ENCODE data around the gene EIF2B4. TPM values are rescaled to one million over a fixed set of nuclear protein-coding genes. Genes with fewer than 3 reads are reported as not detected.

Gene EIF2B4
- total and polyA plus RNA-seq, 2 of the 13 experiments (the other 11 are each of a cell fraction or from before 2014, with no cell fraction given): 91.5 to 96.4 TPM

GRCh38 chr2:27320958-27321543 is 49.1 kb downstream of the EIF2B4 start (continued):
- TF ChIP-seq ZBTB26 (CRISPR knock-in tag; IDR thresholded peaks at IDR 0.05; ENCODE audit: borderline replicate concordance) (peak; percentile 71; the same call in 1 of the 2 replicates), ZXDC (CRISPR knock-in tag; IDR thresholded peaks at IDR 0.05) (no peak), MAFK (conservative IDR thresholded peaks at IDR 0.05 in 1 of 2, IDR thresholded peaks at IDR 0.05 in 1 of 2; ENCODE audit: low read length in 2 of 2) (no peak), ISL2 (CRISPR knock-in tag; IDR thresholded peaks at IDR 0.05) (peak; percentile 75), ZNF550 (CRISPR knock-in tag; IDR thresholded peaks at IDR 0.05; ENCODE audit: borderline replicate concordance) (no peak), KDM5A (IDR thresholded peaks at IDR 0.05; ENCODE audit: borderline replicate concordance, low read length) (no peak), ZNF605 (CRISPR knock-in tag; IDR thresholded peaks at IDR 0.05) (peak; percentile 82), ZNF883 (CRISPR knock-in tag; IDR thresholded peaks at IDR 0.05; ENCODE audit: not compliant biosample characterization) (no peak), HNF4A (CRISPR knock-in tag; IDR thresholded peaks at IDR 0.05) (peak; percentile 46; the same call in 1 of the 2 replicates), ZFP82 (CRISPR knock-in tag; IDR thresholded peaks at IDR 0.05; ENCODE audit: borderline replicate concordance) (no peak), MED1 (CRISPR knock-in tag; IDR thresholded peaks at IDR 0.05) (peak; percentile 92), ZNF563 (CRISPR knock-in tag; IDR thresholded peaks at IDR 0.05) (peak; percentile 41; the same call in 1 of the 2 replicates), ZNF781 (CRISPR knock-in tag; IDR thresholded peaks at IDR 0.05; ENCODE audit: borderline replicate concordance, not compliant biosample characterization) (no peak)
- TF ChIP-seq, protein P1, sequence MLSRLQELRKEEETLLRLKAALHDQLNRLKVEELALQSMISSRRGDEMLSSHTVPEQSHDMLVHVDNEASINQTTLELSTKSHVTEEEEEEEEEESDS (CRISPR knock-in tag; IDR thresholded peaks at IDR 0.05; ENCODE audit: borderline replicate concordance): no peak
- TF ChIP-seq, protein P2, sequence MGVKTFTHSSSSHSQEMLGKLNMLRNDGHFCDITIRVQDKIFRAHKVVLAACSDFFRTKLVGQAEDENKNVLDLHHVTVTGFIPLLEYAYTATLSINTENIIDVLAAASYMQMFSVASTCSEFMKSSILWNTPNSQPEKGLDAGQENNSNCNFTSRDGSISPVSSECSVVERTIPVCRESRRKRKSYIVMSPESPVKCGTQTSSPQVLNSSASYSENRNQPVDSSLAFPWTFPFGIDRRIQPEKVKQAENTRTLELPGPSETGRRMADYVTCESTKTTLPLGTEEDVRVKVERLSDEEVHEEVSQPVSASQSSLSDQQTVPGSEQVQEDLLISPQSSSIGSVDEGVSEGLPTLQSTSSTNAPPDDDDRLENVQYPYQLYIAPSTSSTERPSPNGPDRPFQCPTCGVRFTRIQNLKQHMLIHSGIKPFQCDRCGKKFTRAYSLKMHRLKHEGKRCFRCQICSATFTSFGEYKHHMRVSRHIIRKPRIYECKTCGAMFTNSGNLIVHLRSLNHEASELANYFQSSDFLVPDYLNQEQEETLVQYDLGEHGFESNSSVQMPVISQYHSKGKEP (CRISPR knock-in tag; IDR thresholded peaks at IDR 0.05): no peak
- TF ChIP-seq, protein P3, sequence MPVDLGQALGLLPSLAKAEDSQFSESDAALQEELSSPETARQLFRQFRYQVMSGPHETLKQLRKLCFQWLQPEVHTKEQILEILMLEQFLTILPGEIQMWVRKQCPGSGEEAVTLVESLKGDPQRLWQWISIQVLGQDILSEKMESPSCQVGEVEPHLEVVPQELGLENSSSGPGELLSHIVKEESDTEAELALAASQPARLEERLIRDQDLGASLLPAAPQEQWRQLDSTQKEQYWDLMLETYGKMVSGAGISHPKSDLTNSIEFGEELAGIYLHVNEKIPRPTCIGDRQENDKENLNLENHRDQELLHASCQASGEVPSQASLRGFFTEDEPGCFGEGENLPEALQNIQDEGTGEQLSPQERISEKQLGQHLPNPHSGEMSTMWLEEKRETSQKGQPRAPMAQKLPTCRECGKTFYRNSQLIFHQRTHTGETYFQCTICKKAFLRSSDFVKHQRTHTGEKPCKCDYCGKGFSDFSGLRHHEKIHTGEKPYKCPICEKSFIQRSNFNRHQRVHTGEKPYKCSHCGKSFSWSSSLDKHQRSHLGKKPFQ (CRISPR knock-in tag; IDR thresholded peaks at IDR 0.05; ENCODE audit: insufficient replicate concordance): no peak
- TF ChIP-seq, protein P4, sequence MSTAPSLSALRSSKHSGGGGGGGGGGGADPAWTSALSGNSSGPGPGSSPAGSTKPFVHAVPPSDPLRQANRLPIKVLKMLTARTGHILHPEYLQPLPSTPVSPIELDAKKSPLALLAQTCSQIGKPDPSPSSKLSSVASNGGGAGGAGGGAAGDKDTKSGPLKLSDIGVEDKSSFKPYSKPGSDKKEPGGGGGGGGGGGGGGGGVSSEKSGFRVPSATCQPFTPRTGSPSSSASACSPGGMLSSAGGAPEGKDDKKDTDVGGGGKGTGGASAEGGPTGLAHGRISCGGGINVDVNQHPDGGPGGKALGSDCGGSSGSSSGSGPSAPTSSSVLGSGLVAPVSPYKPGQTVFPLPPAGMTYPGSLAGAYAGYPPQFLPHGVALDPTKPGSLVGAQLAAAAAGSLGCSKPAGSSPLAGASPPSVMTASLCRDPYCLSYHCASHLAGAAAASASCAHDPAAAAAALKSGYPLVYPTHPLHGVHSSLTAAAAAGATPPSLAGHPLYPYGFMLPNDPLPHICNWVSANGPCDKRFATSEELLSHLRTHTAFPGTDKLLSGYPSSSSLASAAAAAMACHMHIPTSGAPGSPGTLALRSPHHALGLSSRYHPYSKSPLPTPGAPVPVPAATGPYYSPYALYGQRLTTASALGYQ (CRISPR knock-in tag; IDR thresholded peaks at IDR 0.05): no peak
- TF ChIP-seq, protein P5, sequence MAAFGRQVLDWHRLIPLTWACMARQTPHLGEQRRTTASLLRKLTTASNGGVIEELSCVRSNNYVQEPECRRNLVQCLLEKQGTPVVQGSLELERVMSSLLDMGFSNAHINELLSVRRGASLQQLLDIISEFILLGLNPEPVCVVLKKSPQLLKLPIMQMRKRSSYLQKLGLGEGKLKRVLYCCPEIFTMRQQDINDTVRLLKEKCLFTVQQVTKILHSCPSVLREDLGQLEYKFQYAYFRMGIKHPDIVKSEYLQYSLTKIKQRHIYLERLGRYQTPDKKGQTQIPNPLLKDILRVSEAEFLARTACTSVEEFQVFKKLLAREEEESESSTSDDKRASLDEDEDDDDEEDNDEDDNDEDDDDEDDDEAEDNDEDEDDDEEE (CRISPR knock-in tag; IDR thresholded peaks at IDR 0.05): no peak
